HG02642 (cell line): ENCODE measurements around the gene PTBP1.

Experiments
- ATAC-seq: cut with Tn5 transposase; IDR thresholded peaks from one replicate; pipeline ENCODE4 v1.9.1; 2021; ENCODE audit warnings: mild to moderate bottlenecking; ENCODE audit not compliant: unreplicated experiment, poor library complexity

The PTBP1 gene

GRCh38 chr19:796692-797527 is at the start of gene PTBP1:
TSS of gene PTBP1 (plus strand) at chr19:797452. CDS start at chr19:797498, 46 bp downstream.
- ATAC-seq, result peak; percentile 80

- no peak for ATAC-seq
Observed at GRCh38 chr19:748274-748598, 49.0 kb upstream of the PTBP1 start.

GRCh38 chr19:749811-750210 is 47.4 kb upstream of the PTBP1 start:
- ATAC-seq, result no peak

DNA sequence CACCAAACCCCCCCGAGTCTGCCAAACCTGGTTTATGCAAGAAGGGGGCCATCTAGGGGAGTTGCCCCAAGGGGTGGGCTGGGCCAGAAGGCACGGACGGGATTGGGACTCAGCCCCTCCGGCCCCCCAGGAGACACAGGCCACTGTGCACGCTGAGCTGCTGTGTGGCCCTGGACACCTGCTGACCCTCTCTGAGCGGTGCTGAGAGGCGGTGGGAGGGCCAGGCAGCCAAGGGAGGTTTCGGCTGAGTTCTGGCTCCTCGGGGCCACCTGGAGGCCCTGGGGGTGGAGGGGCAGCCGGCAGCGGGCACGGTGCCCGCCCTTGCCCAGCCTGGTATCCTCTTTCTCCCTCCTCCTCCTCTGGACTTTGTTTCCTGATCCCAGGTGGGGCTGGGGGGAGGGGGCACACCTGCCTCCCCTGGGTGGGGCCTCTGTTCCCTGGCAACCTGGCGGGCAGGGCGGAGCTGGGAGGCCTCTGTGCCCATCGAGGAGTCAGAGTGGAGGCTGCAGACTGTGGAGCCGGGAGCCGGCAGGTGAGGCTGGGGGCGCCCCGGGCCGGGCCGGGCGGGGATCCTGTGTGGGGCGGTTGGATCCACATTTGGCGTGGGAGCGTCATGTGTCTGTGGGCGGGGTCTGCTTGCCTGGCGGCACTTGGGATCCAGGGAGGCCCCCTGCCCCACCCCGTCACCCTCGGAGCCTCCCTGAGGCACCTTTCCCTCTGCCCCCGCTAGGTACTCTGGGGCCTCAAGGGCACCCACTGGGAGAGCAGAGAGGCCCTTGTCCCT is 46.4 kb upstream of the PTBP1 start, which contains the start of gene MISP:
Gene MISP, plus strand, starts transcription at position 473 of the 784 bp plus-strand sequence. CDS start 5,835 bp downstream, outside the sequence.
- no peak for ATAC-seq

DNA sequence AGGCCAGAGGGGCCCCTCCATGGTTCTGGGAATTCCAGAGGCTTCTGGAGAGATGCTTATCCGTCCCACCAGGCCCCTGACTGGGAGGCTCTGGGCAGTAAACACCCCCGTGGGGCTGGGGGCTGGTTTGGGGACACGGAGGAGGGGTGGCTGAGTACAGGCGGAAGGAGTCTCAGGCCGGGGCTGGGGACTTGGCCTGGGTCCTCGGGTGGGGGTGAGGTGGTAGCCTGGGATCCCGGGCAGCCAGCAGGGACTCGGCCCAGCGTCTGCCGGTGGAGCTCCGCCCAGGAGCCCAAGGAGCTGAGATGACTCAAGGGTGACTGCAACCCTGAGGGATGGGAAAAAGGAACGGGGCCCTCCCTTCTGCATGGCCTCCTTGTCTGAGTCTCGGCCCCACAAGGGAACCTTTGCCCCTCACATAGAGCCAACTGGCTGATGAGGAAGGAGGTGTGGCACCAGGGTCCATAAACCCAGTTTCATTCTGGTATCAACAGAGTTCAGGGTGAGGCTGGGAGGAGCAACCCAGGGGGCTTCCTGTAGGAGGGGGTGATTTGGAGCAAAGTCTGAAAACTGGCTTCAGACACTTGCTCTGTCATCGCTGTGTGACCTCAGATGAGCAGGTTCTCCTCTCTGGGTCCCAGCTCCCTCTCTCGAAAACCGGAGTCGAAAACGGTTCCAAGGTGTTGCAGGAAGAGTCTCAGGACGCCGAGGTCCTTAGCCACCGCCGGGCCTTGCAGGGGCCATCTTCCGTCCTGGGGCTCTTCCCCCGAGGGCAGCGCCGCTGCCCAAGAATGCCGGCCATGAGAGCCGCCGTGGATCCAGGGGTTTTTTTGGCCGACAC is 45.5 kb upstream of the PTBP1 start:
- ATAC-seq, result no peak

GRCh38 chr19:752652-753517 is 44.4 kb upstream of the PTBP1 start:
- ATAC-seq, result no peak

DNA sequence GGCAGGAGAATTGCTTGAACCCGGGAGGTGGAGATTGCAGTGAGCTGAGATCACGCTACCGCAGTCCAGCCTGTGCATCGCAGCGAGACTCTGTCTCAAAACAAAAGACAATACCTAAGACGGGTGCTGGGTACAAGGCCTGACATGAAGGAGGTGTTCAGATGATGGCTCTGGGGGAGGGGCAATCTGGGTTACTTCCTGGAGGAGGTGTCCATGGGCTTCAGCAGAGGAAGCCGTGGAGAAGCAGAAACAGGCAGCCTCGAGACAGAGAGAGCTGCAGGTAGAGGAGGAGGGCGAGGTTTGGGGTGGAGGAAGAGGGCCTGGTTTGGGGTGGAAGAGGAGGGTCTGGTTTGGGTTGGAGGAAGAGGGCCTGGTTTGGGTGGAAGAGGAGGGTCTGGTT is 42.7 kb upstream of the PTBP1 start:
- no peak for ATAC-seq

DNA sequence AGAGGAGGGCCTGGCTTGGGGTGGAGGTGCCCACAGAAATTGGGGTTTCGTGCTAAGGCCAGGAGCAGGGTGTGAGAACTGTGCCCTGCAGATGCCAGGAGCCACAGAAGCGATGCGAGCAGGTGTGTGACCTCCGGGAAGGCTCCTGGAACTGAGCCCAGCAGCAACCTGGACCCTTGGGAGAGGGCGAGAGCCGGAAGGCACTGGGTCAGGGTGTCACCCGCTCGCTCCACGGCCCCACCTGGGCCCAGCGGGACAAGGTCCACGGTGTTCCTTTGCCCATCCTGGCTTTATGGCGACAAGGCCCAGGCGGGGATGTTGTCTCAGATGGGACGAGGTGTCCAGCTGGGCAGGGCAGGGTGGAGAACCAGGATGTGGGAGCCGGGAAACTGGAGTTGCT is 42.2 kb upstream of the PTBP1 start:
- ATAC-seq, result no peak

- no peak for ATAC-seq
Observed at GRCh38 chr19:756236-756635, 41.0 kb upstream of the PTBP1 start.

DNA sequence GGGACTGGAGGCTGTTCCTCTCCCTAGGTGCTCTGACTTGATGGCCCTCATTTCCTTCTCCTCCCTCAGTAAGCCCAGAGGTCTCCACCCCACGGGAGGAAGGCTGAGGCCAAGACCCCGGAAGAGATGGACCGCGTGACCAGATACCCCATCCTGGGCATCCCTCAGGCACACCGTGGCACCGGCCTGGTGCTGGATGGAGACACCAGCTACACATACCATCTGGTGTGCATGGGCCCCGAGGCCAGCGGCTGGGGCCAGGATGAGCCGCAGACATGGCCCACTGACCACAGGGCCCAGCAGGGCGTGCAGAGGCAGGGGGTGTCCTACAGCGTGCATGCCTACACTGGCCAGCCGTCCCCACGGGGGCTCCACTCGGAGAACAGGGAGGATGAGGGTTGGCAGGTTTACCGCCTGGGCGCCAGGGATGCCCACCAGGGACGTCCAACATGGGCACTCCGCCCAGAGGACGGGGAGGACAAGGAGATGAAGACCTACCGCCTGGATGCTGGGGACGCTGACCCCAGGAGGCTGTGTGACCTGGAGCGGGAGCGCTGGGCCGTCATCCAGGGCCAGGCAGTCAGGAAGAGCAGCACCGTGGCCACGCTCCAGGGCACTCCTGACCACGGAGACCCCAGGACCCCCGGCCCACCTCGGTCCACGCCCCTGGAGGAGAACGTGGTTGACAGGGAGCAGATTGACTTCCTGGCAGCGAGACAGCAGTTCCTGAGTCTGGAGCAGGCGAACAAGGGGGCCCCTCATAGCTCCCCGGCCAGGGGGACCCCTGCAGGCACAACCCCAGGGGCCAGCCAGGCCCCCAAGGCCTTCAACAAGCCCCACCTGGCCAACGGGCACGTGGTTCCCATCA is 40.2 kb upstream of the PTBP1 start:
- no peak for ATAC-seq

DNA sequence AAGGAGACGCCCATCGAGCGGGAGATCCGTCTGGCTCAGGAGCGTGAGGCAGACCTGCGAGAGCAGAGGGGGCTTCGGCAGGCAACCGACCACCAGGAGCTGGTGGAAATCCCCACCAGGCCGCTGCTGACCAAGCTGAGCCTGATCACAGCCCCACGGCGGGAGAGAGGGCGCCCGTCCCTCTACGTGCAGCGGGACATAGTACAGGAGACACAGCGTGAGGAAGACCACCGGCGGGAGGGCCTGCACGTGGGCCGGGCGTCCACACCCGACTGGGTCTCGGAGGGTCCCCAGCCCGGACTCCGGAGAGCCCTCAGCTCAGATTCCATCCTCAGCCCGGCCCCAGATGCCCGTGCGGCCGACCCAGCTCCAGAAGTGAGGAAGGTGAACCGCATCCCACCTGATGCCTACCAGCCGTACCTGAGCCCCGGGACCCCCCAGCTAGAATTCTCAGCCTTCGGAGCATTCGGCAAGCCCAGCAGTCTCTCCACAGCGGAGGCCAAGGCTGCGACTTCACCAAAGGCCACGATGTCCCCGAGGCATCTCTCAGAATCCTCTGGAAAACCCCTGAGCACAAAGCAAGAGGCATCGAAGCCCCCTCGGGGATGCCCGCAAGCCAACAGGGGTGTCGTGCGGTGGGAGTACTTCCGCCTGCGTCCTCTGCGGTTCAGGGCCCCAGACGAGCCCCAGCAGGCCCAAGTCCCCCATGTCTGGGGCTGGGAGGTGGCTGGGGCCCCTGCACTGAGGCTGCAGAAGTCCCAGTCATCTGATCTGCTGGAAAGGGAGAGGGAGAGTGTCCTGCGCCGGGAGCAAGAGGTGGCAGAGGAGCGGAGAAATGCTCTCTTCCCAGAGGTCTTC is 39.2 kb upstream of the PTBP1 start:
- no peak for ATAC-seq

- no peak for ATAC-seq
Observed at GRCh38 chr19:763181-763580, 34.1 kb upstream of the PTBP1 start.

GRCh38 chr19:763869-764268 is 33.4 kb upstream of the PTBP1 start:
- no peak for ATAC-seq

GRCh38 chr19:764301-764700 is 33.0 kb upstream of the PTBP1 start:
- no peak for ATAC-seq

GRCh38 chr19:765179-765738 is 32.0 kb upstream of the PTBP1 start:
- no peak for ATAC-seq

- no peak for ATAC-seq
Observed at GRCh38 chr19:768424-768823, 28.8 kb upstream of the PTBP1 start.

DNA sequence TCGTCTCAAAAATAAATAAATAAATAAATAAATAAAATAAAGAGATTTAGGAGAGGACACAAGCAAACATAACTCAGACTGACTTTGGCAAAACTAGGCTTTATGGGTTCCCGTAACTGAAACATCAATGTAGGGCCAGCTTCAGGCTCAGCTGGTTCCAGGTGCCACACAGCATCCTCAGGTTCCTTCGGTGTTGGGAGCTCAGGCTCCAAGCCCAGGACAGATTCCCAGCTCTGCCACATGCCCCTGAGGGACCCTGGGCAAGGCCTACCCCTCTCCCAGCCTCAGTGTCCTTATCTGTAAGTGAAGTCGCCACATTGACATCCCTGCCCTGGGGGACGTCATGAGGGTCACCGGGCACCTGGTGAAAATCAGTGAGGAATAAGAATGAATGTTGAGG is 27.6 kb upstream of the PTBP1 start:
- ATAC-seq, result no peak

- ATAC-seq, result no peak
Observed at GRCh38 chr19:771332-771785, 25.9 kb upstream of the PTBP1 start.
